Measurements from ENCODE around the gene APOLD1.
"Not testable (repeated sequence)": the region's sequence is repeated elsewhere in the genome, so short reads cannot be mapped to it uniquely, and the experiment has no call there.

The APOLD1 gene

GRCh38 chr12:12784911-12785814, at the start of gene APOLD1:
Gene APOLD1, plus strand, starts transcription at chr12:12785659. Its CDS starts 33 bp downstream, at chr12:12785692.
- no peak for DNase-seq

DNA sequence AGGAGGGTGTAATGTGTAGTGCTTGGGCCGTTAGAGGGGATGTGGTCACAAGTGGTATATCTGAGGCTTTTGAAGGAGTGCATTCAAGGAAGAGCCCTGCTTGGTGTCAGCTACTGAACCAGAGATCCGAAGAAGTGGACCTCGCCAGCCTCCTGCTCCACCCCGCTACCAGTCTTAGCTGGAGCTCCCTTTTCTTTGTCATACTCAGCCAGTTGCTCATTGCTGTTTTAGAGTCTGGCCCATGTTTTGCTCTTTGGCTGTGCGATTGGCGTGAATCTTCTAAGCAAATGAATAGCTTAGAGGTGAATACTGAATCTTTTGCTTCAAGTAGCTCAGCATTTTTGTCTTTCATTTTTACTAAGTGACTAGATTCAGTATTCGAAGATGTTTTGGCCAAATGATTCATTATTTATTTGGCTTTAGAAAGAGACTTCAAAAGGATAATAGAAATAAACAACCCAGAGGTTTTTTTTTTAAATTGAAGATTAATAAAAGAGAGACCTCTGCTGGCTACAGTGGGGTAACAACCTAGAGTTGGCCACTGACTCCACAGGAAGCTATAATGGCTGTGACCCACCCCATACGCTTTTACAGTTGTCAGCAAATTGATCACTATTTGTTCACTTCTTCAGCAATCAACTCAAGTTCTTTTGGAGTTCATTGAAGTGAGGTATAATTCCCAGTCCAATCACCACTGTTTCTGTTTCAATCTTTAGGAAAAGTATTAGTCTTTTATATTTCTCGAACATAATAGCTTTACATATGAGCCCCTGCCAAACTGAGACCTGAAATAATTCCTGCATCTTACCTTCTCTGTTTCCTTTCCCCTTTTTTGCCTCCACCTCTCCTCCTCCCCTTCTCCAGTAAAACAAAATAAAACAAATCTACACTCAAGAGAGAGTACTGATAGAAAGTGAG, 48.4 kb upstream of the APOLD1 start:
- DNase-seq, result peak; percentile 55

- not testable (repeated sequence) for DNase-seq
These were observed 47.3 kb upstream of the APOLD1 start for GRCh38 chr12:12738152-12738551.

DNA sequence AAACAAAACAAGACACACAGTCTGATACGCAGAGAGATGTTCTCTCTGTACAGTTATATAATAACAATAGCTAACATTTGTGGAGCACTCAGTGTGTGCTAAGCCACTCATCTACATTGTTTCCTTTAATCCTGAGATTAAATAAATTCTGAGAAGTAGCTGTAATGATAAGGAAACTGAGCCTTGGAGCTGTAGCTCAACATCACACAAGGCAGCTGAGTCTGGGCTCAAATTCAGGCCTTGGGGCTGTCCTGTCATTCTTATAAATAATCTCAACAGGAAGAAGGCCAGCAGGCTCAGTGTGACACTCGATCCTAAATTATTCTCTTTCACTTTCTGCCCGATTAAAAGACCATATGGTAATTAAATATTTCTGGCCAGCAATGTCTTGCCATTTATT, 43.8 kb upstream of the APOLD1 start:
- no peak for DNase-seq

- no peak for DNase-seq
These were observed 40.7 kb upstream of the APOLD1 start for GRCh38 chr12:12744546-12745305.

DNA sequence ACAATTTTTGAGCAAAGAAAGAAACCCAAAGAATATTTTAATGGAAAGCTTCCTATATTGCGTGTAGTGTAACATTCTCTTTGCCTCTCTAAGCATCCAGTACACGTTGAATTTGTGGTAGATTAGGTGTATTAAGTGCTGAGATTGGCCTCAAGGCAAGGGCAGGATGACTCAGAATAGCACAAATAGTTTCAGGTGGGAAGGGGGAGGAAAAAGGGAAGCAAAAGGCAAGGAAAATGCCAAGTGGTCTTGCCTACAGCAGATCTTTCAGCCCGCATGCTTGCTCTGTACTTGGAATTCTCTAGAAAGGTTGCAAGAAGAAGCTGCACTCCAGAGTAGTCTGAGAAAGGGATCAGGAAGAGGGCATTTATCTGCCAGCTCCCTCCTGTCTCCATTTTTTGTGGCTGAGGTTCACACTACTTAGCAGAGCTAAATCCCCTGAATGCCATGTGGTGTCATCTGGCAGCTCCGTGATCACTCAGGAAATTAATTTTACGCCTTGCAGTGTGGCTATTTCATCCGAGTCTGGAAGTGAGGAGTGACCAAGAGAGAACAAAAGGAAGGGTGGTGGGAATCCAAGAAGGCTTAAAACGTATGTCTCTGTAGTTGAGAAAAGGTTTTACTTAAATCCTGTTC, 39.8 kb upstream of the APOLD1 start:
- no peak for DNase-seq

DNA sequence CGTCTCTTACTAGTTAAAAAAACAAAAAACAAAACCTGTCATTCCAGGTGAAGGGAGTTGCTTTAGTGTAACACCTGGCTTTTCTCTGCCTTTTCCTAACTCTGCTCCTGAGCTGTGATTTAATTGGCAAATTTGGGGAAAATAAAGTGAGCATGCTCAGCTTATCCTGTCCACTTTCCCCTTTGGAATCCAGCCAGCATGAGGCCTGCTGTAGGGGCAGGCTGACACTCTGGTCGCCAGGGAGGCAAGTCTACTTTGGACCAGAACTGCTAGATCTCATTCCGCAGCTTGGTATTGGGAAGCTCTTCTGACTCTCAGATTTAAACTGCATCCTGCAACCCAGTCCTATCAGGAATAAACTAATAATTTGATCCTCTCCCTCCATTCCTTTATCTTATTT, 38.2 kb upstream of the APOLD1 start:
- DNase-seq, result no peak

DNA sequence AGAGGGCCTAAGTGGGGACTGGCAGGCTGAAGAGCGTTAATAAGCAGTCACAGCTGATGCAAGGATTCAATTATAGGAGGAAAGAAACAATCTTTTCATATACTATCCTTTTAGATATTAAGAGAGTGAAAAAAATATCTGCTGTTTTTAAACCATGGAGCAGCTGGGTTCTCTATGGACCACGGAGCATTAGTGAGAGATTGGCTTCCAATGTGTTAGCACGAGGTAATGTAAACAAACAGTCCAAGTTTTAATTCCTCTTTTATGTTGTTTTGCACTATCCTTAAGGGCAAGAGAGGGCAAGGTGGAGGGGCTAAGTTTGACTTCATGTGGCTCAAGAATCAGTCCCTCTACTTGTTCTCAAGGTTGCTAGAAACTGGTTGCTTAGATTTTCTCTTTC, 37.4 kb upstream of the APOLD1 start:
- no peak for DNase-seq

- DNase-seq, result no peak
These were observed 36.0 kb upstream of the APOLD1 start for GRCh38 chr12:12749433-12749832.

DNA sequence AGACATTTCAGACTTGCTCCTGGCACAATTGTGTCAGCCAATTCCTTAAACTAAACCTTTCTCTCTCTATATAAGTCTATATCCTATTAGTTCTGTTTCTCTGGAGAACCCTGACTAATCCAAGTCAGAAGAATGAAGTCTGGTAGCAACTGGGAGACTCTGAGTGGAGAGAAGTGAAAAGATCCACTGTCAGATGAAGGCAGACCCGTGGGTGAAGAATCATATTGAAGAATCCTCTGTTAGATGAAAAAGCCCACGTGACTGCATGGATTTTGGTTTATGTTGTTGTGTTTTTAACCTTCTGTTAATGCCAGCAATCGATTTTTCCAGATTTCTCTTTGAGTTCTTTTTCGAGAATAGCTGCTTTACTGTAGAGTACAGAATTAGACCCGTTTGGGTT, 29.5 kb upstream of the APOLD1 start:
- DNase-seq, result no peak

DNA sequence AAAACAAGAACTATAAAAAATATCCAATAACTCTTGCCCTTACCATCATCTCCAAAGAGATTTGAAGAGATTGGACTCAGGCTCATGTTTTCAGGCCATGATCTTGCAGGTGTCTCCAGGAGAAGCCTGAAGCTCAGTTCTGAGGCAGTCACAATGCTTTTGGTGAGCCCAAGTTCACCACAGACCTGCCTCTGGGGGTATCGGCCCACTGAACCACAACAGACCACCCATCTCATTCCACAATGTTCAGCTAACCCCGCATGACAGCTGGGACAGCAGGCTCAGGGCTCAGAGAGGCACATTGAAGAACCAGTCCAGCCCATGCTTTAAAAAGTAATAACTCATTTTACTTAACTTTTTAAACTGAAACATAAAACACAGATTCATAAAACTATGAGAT, 28.3 kb upstream of the APOLD1 start:
- DNase-seq, result no peak

DNA sequence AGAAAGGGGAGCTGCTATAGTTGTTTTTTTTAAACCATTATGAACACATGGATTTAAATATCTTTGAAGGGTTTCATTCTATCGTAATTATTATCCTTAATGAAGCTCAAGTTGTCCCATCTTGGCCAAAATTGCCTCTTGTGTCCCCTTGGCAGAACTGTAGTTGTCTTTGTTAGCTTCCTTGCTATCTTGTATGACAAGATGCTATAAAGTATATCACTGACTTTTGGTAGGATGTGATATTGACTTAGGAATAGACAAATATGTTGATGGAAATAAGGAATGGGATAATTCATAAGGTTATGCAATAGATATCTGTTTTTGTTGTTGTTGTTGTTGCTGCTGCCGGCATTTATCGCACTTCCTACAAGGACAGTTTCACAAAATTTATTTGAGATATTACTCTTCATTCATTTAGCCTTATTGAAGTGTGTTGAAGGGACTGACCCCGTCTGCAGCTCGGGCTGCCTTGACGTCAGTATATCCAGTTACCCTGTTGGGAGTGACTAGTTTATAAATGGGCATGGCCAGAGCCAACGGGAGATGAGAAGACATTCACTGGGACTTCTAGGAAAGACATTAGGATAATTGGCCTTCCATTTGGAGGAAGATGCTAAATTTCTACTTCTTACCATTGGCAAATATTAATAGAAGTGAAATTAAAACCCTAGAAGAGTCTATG, 26.1 kb upstream of the APOLD1 start:
- no peak for DNase-seq

- no peak for DNase-seq
These were observed 20.6 kb upstream of the APOLD1 start for GRCh38 chr12:12764824-12765223.

GRCh38 chr12:12770262-12770661, 15.2 kb upstream of the APOLD1 start:
- no peak for DNase-seq

DNA sequence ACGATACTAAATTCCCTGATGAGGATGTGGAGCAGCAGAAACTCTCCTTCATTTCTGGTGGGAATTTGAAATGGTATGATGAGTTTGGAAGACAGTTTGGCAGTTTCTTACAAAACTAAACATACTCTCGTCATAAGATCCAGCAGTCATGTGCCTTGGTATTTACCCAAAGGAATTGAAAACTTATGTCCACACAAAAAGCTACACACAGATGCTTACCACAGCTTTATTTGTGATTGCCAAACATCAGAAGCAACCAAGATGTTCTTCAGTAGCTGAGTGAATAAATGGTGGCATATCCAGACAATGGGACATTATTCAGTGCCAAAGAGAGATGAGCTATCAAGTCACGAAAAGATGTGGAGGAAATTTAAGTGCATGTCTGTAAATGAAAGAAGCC, 10.7 kb upstream of the APOLD1 start:
- no peak for DNase-seq

GRCh38 chr12:12776261-12776660, 9.2 kb upstream of the APOLD1 start:
- DNase-seq, result no peak

DNA sequence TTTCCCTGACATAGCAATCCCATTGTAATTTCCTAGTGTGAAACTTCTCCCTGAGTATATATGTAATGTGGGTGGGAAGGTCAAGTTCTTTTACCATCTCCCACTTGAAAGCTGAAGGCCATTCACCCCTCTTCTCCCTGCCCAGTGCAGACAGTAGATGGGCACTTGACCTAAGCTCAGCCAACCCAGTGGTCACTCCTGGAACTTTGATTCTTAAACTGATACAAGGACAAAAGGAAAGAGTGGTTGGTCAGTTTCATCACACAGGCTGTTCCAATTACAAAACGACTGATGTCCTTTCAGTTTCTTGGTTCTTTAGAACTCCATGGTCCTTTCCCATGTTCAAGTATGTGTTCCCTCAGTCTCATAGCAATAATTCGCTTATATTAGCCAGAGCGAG, 8.4 kb upstream of the APOLD1 start:
- no peak for DNase-seq

- no peak for DNase-seq
These were observed 6.5 kb upstream of the APOLD1 start for GRCh38 chr12:12779007-12779406.

DNA sequence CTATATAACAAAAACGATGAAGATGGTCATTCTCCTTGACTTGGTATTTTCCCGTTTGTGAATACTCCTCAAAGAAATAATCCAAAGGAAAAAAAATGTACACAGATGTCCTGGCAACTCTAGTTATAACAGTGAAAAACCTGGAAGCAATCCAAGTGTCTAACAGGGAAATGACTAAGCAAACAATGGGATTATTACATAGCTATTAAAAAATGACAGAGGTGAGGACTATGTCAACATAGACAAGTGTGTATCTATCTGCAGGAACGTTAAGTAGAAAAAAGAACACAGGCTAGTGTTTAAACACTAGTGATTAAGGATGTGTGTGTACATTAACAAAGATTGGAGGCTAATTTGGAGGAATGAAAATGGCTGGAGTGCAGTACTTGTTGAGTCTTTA, 5.9 kb upstream of the APOLD1 start:
- no peak for DNase-seq

DNA sequence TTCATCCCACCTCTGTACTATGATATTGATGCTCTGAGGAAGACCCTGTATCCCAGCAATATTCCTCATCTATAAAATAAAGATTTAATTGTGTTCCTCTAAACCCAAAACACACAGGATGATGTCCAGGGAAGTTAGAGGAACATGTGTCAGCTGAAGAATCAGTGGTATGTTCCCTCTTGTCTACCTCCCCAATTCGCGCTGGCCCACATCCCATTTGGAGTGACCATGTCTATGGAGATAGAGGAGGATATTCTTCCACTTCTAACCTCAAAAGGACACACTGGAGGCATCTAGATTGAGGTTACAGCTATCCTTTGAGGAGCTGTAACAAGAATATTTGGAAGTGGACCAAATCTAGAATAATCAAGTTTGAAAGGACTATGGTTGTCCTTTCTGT, 1.3 kb upstream of the APOLD1 start:
- DNase-seq, result no peak

GRCh38 chr12:12786351-12786705, 869 bp downstream of the APOLD1 start:
- DNase-seq, result no peak

Measured in activated gamma-delta T cell treated with Interleukin-2 at 50 U/mL for 16 hours (primary cell).